ENCODE measurements around the gene PLS1.

Gene PLS1

DNA sequence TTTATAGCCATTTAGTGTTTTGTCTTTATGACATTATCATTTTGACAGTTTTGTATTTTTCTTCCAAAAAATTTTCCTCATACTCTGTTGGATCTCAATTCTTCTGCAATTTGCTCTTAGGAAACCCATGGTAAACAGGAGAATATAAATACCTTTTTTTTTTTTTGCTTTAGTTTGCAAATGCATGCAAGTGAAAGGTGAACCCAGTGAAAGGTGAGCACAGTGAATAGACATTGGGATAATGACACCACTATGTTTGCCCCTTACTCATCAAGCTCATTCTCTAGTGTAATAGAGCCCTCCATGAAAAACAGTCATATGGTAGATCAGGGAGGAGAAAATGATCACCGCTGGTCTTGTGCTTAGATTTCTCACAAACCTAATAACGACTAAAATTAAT is 68.6 kb downstream of the PLS1 start:
- TF ChIP-seq MYC (IDR thresholded peaks at IDR 0.05; ENCODE audit: low read depth, low read length) (no peak), POLR2A (IDR thresholded peaks at IDR 0.05; ENCODE audit: extremely low read depth, insufficient read length) (no peak)
- TF ChIP-seq, protein P1, sequence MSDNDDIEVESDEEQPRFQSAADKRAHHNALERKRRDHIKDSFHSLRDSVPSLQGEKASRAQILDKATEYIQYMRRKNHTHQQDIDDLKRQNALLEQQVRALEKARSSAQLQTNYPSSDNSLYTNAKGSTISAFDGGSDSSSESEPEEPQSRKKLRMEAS (IDR thresholded peaks at IDR 0.05; ENCODE audit: low read depth, low read length) = no peak
- TF ChIP-seq, protein P2, sequence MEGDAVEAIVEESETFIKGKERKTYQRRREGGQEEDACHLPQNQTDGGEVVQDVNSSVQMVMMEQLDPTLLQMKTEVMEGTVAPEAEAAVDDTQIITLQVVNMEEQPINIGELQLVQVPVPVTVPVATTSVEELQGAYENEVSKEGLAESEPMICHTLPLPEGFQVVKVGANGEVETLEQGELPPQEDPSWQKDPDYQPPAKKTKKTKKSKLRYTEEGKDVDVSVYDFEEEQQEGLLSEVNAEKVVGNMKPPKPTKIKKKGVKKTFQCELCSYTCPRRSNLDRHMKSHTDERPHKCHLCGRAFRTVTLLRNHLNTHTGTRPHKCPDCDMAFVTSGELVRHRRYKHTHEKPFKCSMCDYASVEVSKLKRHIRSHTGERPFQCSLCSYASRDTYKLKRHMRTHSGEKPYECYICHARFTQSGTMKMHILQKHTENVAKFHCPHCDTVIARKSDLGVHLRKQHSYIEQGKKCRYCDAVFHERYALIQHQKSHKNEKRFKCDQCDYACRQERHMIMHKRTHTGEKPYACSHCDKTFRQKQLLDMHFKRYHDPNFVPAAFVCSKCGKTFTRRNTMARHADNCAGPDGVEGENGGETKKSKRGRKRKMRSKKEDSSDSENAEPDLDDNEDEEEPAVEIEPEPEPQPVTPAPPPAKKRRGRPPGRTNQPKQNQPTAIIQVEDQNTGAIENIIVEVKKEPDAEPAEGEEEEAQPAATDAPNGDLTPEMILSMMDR (IDR thresholded peaks at IDR 0.05; ENCODE audit: low read depth, low read length) = no peak
- H3K4me3 ChIP-seq (ENCODE audit: low read depth, low read length) = no peak overlapping the region
- no peak for DNase-seq (ENCODE audit: low read depth)

DNA sequence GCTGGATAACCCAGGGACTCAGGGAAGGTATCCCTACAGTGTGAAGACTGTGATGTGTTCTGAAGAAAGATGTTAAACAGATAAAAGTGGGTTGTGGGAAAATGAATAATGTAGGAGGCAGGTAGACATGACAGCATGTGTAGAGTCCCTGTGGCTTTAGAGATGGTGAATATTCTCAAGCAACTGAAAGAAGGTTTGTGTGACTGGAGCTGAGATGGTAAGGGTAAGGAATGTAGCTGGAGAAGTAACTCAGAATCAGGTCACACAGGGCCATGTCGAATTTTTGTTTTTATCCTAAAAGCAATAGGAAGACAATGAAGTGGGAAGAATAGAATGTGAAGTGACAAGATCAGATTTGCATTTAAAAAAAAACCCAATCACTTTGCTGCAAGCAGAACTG is 73.9 kb downstream of the PLS1 start:
- DNase-seq (ENCODE audit: low read depth) = no peak
- TF ChIP-seq, protein P1 (IDR thresholded peaks at IDR 0.05; ENCODE audit: low read depth, low read length) = no peak
- no peak for TF ChIP-seq MYC (IDR thresholded peaks at IDR 0.05; ENCODE audit: low read depth, low read length)
- no peak for TF ChIP-seq POLR2A (IDR thresholded peaks at IDR 0.05; ENCODE audit: extremely low read depth, insufficient read length)
- TF ChIP-seq, protein P2 (IDR thresholded peaks at IDR 0.05; ENCODE audit: low read depth, low read length) = no peak

DNA sequence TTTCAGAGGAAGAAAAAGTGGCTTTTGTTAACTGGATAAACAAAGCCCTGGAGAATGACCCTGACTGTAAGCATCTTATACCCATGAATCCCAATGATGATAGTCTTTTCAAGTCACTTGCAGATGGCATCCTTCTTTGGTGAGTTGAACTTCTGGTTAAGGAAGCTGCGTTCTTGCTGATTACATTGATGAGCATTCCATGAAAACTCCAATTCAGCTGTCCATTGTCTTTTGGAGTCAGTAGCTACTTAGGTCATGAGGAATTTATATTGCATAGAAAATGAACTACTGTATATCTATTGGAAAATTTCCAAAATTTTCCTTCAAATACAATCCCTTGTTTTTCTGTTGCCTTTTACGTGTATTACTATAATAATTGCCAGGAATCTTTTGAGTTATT is 80.0 kb downstream of the PLS1 start:
- no peak for DNase-seq (ENCODE audit: low read depth)
- TF ChIP-seq POLR2A (IDR thresholded peaks at IDR 0.05; ENCODE audit: extremely low read depth, insufficient read length) = no peak
- no peak for TF ChIP-seq MYC (IDR thresholded peaks at IDR 0.05; ENCODE audit: low read depth, low read length)
- TF ChIP-seq, protein P1 (IDR thresholded peaks at IDR 0.05; ENCODE audit: low read depth, low read length) = no peak
- TF ChIP-seq, protein P2 (IDR thresholded peaks at IDR 0.05; ENCODE audit: low read depth, low read length) = no peak

More for the DNA sequence above, 73.9 kb downstream of the PLS1 start:
- no peak overlapping the region for H3K4me3 ChIP-seq (ENCODE audit: low read depth, low read length)

DNA sequence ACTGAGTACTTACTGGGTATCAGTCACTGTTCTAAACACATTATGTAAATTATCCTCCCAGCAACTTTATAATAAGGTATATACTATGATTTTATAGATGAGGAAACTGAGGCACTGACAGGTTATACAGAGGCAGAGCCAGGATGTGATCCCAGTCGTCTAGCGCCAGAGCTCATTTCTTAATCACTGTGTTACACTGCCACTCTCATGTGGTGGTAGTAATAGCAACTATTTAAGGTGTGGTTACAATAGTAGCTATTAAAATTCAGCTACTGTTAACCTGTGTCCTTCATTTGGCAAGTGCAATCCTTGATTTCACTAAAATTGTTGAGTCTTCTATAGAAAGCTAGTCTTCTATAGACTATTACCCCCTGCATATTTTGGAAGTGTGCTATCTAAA is 84.5 kb downstream of the PLS1 start:
- no peak overlapping the region for H3K4me3 ChIP-seq (ENCODE audit: low read depth, low read length)
- no peak for TF ChIP-seq MYC (IDR thresholded peaks at IDR 0.05; ENCODE audit: low read depth, low read length)
- TF ChIP-seq POLR2A (IDR thresholded peaks at IDR 0.05; ENCODE audit: extremely low read depth, insufficient read length) = no peak
- TF ChIP-seq, protein P1 (IDR thresholded peaks at IDR 0.05; ENCODE audit: low read depth, low read length) = no peak
- TF ChIP-seq, protein P2 (IDR thresholded peaks at IDR 0.05; ENCODE audit: low read depth, low read length) = no peak
- no peak for DNase-seq (ENCODE audit: low read depth)

More for the DNA sequence above, 80.0 kb downstream of the PLS1 start:
- H3K4me3 ChIP-seq (ENCODE audit: low read depth, low read length) = no peak overlapping the region

DNA sequence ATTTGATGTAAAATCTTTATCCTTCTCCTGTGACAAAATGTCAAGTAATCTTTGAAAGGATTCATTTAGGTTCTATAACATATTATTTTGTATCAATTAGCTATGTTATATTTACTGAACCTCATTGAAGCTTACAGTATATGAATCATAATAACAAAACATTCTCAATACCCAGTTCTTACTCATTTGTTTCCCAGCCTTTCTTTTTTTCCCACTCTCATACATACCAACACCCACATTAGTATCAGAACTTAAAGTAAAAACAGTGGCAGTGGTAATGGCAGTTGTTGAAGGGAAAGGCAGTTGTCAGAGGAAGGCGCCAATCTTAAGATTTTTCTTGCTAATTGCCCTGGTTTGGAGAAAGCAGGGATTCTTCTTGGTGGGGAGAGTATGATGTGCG is 94.4 kb downstream of the PLS1 start:
- no peak overlapping the region for H3K4me3 ChIP-seq (ENCODE audit: low read depth, low read length)
- no peak for DNase-seq (ENCODE audit: low read depth)
- TF ChIP-seq, protein P2 (IDR thresholded peaks at IDR 0.05; ENCODE audit: low read depth, low read length) = no peak
- TF ChIP-seq POLR2A (IDR thresholded peaks at IDR 0.05; ENCODE audit: extremely low read depth, insufficient read length) (no peak), MYC (IDR thresholded peaks at IDR 0.05; ENCODE audit: low read depth, low read length) (no peak)
- TF ChIP-seq, protein P1 (IDR thresholded peaks at IDR 0.05; ENCODE audit: low read depth, low read length) = no peak
